CD4-positive, alpha-beta T cell (primary cell): ENCODE measurements around the gene SVIL. TPM values are rescaled to one million over a fixed set of nuclear protein-coding genes. Genes with fewer than 3 reads are reported as not detected.
"Not testable (repeated sequence)": the region's sequence is repeated elsewhere in the genome, so short reads cannot be mapped to it uniquely, and the experiment has no call there.

Experiments used
- ATAC-seq: fragments of 200-7000 bp; cut with Tn5 transposase; one replicate; pipeline ENCODE4 v1.10.0; 2022; ENCODE audit warnings: mild to moderate bottlenecking; ENCODE audit not compliant: poor library complexity
- CTCF ChIA-PET: fragments of 350-600 bp; sonication (Branson Sonifier 250); formaldehyde crosslinking; loops from one replicate; lab custom pipeline; 2021; ENCODE audit warnings: antibody characterized with exemption, inconsistent platforms; lab: Charles Lee
- POLR2A ChIA-PET: fragments of 350-600 bp; sonication (Branson Sonifier 250); formaldehyde crosslinking; loops from one replicate; lab custom pipeline; 2021; ENCODE audit warnings: antibody characterized with exemption, inconsistent platforms; lab: Charles Lee
- DNase-seq, 14 experiments: peaks; one replicate each; pipeline ENCODE4 v3.0.0-alpha.2; 2013 to 2020; ENCODE audit warnings: mixed read lengths in 2 of 14
- H3K27ac ChIP-seq, 2 donors: one replicate each; pipeline versions ENCODE4 v1.5.1 to v1.7.0; 2013; ENCODE audit warnings: low read length in 2 of 2, low read depth in 1 of 2, mild to moderate bottlenecking in 1 of 2
- H3K27me3 ChIP-seq, 2 experiments: 1 replicate in 1 of 2; 2 replicates in 1 of 2; pipeline versions ENCODE4 v1.6.1 to v1.7.0; 2013; ENCODE audit warnings: low read length in 2 of 2, control low read depth in 1 of 2, mild to moderate bottlenecking in 1 of 2, moderate library complexity in 1 of 2; ENCODE audit not compliant: insufficient read depth in 2 of 2, control insufficient read depth in 1 of 2
- H3K36me3 ChIP-seq: one replicate; pipeline ENCODE4 v1.6.1; 2013; ENCODE audit warnings: low read length, control low read depth; ENCODE audit not compliant: insufficient read depth
- H3K4me1 ChIP-seq: one replicate; pipeline ENCODE4 v1.6.1; 2013; ENCODE audit warnings: low read length, control low read depth; ENCODE audit not compliant: insufficient read depth
- H3K4me3 ChIP-seq: one replicate; pipeline ENCODE4 v1.5.1; 2013; ENCODE audit warnings: mild to moderate bottlenecking, low read length, moderate library complexity
- H3K9me3 ChIP-seq, 2 experiments: 1 replicate in 1 of 2; 2 replicates in 1 of 2; pipeline versions ENCODE4 v1.6.1 to v1.7.0; 2013; ENCODE audit warnings: low read length in 2 of 2, mild to moderate bottlenecking in 2 of 2, control low read depth in 1 of 2, moderate library complexity in 1 of 2; ENCODE audit not compliant: control insufficient read depth in 1 of 2, insufficient read depth in 1 of 2
- H3K27ac Mint-ChIP-seq: one replicate; pipeline ENCODE4 v1.8.0; 2020; ENCODE audit warnings: mixed read lengths
- H3K27me3 Mint-ChIP-seq: one replicate; pipeline ENCODE4 v1.8.0; 2021; ENCODE audit warnings: mixed read lengths
- H3K36me3 Mint-ChIP-seq: one replicate; pipeline ENCODE4 v1.8.0; 2021; ENCODE audit warnings: low read depth, mixed read lengths
- H3K4me1 Mint-ChIP-seq: one replicate; pipeline ENCODE4 v1.8.0; 2021; ENCODE audit warnings: low read depth, mixed read lengths
- H3K4me3 Mint-ChIP-seq: one replicate; pipeline ENCODE4 v1.8.0; 2020; ENCODE audit warnings: mild to moderate bottlenecking, mixed read lengths
- H3K9me3 Mint-ChIP-seq: one replicate; pipeline ENCODE4 v1.8.0; 2020; ENCODE audit warnings: mixed read lengths
- intact Hi-C, 2 experiments: fragments of 100-400 bp; cut with DNase I in 1 of 2; cut with micrococcal nuclease in 1 of 2; formaldehyde crosslinking; loops; one replicate each; pipeline versions ENCODE4 v1.15.1 to v1.9.0; 2023 to 2025; cut with DNase I, micrococcal nuclease
- total RNA-seq, 174 experiments: library from RNA in 2 of 174; stranded (reverse) in 2 of 174; gene quantifications; one replicate each; pipeline ENCODE4 v1.2.3 and lab custom pipeline; 2021 to 2026
- TF ChIP-seq, protein P1 (sequence below): fragments of 200-600 bp; IDR thresholded peaks from one replicate; pipeline ENCODE4 v1.8.0; 2022; ENCODE audit warnings: antibody characterized with exemption, mild to moderate bottlenecking

Gene SVIL
- total RNA-seq, 2 experiments from 2014 or later: 38.5 to 40.3 TPM

DNA sequence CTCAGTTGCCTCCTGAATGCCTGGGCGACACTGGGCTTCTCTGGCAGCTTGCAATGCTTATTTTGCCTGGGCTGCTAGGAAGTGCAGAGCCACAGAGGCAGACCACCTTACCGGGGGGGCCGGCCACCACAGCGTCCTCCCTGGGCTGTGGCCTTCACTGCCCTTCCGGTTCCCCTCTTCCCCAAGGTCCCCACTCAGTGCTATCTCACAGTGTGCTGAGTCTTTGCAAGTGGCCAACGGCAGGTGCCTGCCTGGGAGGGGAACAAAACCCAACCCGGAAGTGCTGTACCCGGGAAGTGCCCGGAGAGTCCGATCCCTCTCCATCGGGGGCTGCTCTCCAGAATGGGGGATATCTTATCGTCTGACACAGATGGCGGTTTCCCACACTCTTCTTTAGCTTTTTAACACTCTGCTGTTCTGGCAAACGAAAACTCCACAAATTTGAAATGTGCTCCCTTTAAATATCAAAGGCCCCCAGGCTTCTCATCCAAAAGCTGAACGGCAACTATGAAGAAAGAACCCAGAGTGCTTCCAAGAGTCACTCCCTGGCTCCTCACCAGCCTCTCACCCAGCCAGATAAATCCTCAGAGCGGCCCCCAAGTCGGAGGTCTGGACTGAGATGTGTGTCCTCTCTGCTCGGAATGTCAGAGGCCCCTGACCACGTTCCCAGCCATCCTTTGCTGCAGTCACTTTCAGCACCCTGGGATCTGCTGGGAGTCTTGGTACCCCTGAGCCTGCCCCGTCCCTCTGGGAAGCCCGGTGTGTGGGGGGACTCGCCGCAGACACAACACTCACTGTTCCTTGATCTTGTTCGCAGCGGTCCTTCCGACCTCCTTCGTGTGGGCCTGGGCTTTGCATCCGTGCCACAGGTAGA, 165.1 kb downstream of the SVIL start:
- H3K27ac ChIP-seq: no peak overlapping the region
- no peaks in the 10 kb centered on the region for H3K4me1 ChIP-seq
- DNase-seq (no peak), ATAC-seq (no peak)
- CTCF ChIA-PET: no interaction called here
- TF ChIP-seq, protein P1, sequence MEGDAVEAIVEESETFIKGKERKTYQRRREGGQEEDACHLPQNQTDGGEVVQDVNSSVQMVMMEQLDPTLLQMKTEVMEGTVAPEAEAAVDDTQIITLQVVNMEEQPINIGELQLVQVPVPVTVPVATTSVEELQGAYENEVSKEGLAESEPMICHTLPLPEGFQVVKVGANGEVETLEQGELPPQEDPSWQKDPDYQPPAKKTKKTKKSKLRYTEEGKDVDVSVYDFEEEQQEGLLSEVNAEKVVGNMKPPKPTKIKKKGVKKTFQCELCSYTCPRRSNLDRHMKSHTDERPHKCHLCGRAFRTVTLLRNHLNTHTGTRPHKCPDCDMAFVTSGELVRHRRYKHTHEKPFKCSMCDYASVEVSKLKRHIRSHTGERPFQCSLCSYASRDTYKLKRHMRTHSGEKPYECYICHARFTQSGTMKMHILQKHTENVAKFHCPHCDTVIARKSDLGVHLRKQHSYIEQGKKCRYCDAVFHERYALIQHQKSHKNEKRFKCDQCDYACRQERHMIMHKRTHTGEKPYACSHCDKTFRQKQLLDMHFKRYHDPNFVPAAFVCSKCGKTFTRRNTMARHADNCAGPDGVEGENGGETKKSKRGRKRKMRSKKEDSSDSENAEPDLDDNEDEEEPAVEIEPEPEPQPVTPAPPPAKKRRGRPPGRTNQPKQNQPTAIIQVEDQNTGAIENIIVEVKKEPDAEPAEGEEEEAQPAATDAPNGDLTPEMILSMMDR: no peak
- intact Hi-C loops: no loop called here
- Mint-ChIP-seq H3K4me1 (no peaks in the 10 kb centered on the region), H3K9me3 (no peaks in the 10 kb centered on the region), H3K36me3 (peaks cover 89% of the 10 kb centered on the region), H3K27ac (no peak overlapping the region), H3K27me3 (no peaks in the 10 kb centered on the region), H3K4me3 (no peak overlapping the region)
- no peaks in the 10 kb centered on the region for H3K27me3 ChIP-seq
- peaks cover 0 to 9% of the 10 kb centered on the region in 2 experiments for H3K9me3 ChIP-seq
- H3K4me3 ChIP-seq: no peak overlapping the region
- POLR2A ChIA-PET: no interaction called here
- peaks cover 49% of the 10 kb centered on the region for H3K36me3 ChIP-seq

GRCh38 chr10:29465384-29465783, 169.4 kb downstream of the SVIL start:
- Histone ChIP-seq H3K9me3 (peaks cover 0 to 14% of the 10 kb centered on the region in 2 experiments), H3K27me3 (no peaks in the 10 kb centered on the region), H3K4me3 (no peak overlapping the region), H3K27ac (no peak overlapping the region), H3K36me3 (peaks cover 57% of the 10 kb centered on the region), H3K4me1 (no peaks in the 10 kb centered on the region)
- ChIA-PET CTCF (interaction anchor here (0.8 to 1.2 kb wide), 2 partner anchors 31 to 805 kb away, joined by 3 read pairs; no protein-coding TSS in a partner anchor), POLR2A (no interaction called here)
- TF ChIP-seq, protein P1: no peak
- DNase-seq (no peak), ATAC-seq (no peak)
- Mint-ChIP-seq H3K27ac (no peak overlapping the region), H3K9me3 (peaks cover 2% of the 10 kb centered on the region), H3K36me3 (peaks cover 94% of the 10 kb centered on the region), H3K27me3 (no peaks in the 10 kb centered on the region), H3K4me3 (no peak overlapping the region), H3K4me1 (no peaks in the 10 kb centered on the region)
- intact Hi-C loops: no loop called here

DNA sequence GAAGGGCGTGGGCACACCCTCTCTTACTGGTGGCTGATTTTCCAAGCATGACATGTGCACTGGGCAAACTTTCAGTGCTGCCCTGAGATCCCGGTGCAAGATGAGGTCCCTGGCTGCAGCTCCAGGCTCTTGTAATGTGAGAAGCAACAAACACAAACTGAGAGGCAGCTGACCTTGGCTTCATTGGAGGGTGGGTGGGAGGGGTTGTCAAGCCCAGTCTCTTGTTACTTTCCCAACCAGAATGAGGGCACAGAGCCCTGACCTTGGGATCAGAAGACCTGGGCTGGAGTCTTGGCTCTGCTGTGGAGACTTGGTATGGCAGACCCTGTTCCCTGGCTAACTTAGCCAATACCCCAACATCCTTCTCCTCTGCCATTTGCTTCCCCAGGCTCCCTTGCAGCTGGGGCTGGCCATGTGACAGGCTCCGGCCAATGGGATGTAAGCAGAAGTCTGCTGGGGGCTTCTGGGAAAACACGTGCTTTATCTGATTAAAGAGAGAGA, 170.1 kb downstream of the SVIL start:
- DNase-seq, H3K27ac Mint-ChIP-seq, H3K4me1 Mint-ChIP-seq, H3K27me3 Mint-ChIP-seq, H3K27ac ChIP-seq, H3K4me3 ChIP-seq, H3K27me3 ChIP-seq, H3K4me3 Mint-ChIP-seq, POLR2A ChIA-PET, H3K4me1 ChIP-seq, intact Hi-C loops, ATAC-seq, H3K9me3 Mint-ChIP-seq: not testable (repeated sequence)
- CTCF ChIA-PET: interaction anchor here (0.8 kb wide), 1 partner anchor 804 kb away, joined by 3 read pairs; no protein-coding TSS in a partner anchor
- Histone ChIP-seq H3K36me3 (peaks cover 57% of the 10 kb centered on the region), H3K9me3 (peaks cover 3 to 13% of the 10 kb centered on the region in 2 experiments)
- peaks cover 94% of the 10 kb centered on the region for H3K36me3 Mint-ChIP-seq
